GM18858 (cell line): Measurements from ENCODE around the gene DMBT1.

Source experiments
- ATAC-seq: cut with Tn5 transposase; IDR thresholded peaks from one replicate; pipeline ENCODE4 v1.9.1; 2021; ENCODE audit not compliant: unreplicated experiment

Gene DMBT1

DNA sequence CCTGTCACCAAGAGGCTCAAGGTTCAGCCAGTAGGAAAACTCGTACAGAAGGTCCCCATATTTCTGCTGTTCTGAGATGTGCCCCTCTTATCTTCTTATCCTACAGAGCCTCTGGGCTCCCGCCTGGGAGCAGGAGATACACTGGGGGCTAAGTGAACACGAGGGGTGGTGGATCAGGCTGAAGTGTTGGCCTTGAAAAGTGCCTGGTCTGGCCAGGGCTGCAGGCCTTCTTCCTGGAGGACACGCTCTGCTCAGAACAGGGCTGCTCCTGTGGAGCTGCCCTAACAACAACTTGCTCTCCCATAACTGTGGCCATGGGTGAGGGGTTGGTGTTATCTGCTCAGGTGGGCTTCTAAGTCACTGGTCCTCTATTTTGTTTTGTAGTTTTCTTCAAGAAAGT is 105.4 kb downstream of the DMBT1 start:
- no peak for ATAC-seq

GRCh38 chr10:122669045-122669444 is 108.5 kb downstream of the DMBT1 start:
- no peak for ATAC-seq

- no peak for ATAC-seq
These were observed 109.3 kb downstream of the DMBT1 start for GRCh38 chr10:122669842-122670241.

DNA sequence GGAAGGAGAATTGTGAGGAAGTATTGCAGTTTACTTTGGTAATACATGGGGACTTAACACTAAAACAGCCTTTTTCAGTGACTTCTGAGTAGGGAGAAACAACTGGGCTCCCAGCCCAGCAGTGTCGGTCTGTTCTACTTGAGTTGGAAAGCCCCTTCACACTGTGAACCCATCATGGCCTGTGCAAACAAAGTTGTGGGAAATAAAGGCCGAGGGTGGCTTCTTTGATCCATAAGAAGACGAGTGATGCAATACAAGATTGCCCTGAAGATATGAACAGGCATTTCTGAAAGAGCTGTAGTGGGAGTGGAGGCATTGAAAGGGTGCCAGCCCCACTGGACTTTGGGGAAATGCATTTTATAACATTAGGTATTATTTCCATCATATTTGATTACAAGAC is 110.8 kb downstream of the DMBT1 start:
- ATAC-seq: no peak

DNA sequence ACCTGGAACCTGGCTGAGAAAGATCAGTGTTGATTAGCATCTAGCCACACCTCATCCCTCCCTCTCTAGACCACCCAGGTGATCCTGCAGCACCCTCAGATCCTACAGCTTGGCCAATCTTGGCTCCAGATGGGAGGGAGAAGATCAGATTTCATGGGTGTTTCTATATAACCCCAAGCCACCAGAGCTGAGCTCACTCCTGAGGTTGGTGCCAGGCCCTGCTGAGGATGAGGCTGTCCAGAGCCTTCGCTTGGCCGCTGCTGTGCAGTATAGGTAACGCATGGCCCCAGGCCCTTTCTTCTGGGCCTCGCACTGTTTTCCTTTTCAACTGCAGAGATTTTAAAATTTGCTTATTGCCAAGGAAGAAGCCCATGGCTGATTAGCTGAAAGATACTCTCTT is 112.1 kb downstream of the DMBT1 start:
- ATAC-seq: no peak

- no peak for ATAC-seq
These were observed 112.7 kb downstream of the DMBT1 start for GRCh38 chr10:122673269-122673668.

DNA sequence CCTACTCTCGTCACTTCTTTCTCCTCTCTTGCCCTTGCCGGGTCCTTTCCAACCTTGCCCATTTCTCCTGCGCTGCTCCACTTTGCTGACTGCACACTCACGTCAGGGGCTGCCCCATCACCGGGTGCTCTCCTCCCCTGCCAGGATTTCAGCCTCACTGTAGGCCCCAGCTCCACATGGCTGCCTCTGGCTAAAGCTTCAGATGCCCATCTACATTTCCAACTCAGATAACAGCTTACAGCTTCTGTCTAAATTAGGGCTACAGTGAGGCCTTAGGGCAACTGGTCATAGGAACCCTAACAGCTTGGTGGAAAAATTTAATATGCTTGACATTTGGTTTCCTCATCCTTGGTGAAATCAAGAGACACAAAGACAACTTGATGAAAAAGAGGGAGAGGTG is 113.2 kb downstream of the DMBT1 start:
- no peak for ATAC-seq

DNA sequence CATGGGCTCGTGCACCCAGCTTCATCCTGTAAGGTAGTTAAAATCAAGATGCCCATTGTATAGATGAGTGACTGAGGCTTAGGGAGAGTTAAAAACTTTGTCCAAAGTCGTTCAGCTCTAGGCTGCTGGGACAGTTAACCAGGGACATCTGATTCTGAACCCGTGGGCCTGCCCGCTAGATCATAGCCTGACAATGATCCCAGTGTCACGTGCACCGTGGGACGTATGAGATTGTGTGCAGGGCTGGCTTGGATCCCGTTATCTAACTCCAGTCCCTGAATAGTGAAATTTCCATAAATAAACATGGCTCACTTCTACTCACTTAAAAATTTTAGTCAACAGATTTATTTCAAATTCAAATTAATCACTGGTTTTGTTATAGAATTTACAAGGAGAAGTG is 114.2 kb downstream of the DMBT1 start:
- no peak for ATAC-seq

- no peak for ATAC-seq
These were observed 114.7 kb downstream of the DMBT1 start for GRCh38 chr10:122675278-122675677.

DNA sequence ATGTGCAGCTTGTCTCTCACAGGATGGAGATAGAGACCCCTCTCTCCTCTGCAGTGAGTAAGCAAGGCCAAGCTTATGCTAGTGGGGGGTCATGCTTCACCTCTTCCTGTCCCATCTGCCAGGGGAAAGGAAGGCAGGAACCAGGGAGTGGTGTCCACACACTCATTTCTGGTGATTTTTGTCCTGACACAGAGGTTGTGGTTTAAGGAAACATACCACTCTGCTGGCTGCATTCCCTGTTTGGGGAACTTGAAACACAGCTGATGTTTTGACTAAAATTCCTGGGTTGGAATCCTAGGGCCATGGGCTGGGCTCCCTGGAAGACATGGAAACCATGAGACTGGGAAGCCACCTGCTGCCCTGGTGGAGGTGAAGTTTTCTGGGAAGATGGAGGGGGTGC is 117.7 kb downstream of the DMBT1 start:
- no peak for ATAC-seq

DNA sequence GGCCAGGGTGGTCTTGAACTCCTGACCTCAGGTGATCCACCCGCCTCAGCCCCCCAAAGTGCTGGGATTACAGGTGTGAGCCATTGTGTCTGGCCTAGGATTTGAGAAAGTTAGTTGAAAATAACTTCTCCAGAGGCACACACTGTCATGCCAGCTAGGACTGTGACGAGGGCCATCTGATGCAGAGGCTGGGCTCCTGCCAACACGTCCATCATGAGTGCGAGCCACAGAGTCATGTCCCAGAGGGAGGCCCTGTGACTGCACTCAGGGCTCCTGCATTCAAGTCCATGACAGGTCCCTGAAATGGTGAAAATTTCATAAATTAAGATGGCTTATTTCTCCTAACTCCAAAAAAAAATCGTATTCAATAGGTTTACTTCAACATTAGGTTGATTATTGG is 122.0 kb downstream of the DMBT1 start:
- no peak for ATAC-seq

DNA sequence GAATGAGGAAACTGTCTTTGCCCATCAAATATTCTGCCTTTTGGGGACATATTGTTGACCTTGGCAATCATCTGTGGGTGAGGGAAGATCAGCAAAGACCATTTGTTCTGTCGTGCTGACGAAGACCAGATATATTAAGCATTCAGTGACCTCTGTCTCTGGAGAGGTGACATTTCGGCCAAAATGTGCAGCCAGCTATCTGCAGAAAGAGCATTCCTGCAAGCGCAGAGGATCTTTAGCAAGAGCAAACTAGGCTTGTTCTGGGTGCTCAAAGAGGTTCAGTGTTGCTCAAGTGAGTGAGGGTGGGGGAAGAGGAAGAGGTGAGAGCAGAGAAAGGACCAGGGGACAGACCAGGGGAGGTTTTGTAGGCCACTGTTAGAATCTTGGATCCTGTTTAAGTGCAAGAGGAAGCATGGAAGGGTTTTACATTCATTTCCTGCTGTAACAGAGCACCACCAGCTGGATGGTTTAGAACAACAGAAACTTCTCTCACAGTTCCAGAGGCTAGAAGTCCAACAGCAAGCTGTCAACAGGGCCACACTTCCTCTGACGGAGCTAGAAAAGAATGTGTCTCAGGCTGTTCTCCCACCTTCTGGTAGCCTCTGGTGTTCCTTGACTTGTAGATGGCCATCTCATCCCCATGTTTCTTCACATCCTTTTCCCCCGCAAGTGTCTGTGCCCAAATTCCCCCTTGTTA is 127.9 kb downstream of the DMBT1 start:
- no peak for ATAC-seq

DNA sequence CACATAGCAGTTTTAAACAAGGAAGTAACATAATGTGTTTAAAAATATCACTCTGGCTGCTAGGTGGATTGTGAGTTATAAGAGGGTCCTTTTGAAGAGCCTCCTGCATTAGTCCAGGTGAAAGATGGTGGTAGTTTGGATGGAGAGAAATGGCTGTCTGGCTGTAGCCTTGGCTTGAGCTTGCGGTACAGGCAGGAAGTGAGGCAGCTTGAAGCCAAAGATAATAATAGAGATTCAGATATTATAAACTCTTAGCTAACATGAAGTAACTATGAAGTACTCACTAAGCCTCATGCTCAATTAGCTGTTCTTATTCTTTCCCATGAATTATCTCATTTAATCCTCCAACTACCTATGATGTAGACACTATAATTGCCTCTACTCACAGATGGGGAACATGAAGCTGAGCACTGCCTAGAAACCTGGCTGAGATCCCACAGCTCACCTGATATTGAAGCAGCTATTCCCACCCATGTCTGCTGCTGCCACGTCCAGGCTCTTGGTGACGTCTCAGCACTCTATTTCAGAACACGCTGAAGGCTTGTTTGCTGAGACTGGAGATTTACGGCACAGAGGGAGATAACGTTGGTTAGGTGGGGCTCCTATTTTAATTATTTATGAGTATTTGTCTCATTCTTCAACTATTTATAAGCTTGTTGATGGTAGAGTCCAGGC is 128.7 kb downstream of the DMBT1 start:
- ATAC-seq: no peak

- ATAC-seq: no peak
These were observed 132.2 kb downstream of the DMBT1 start for GRCh38 chr10:122692744-122693143.
